H4 (cell line): ENCODE measurements around the gene SELENOS. TPM values are rescaled to one million over a fixed set of nuclear protein-coding genes. Genes with fewer than 3 reads are reported as not detected.
"Not testable (repeated sequence)": the region's sequence is repeated elsewhere in the genome, so short reads cannot be mapped to it uniquely, and the experiment has no call there.

Source experiments
- DNase-seq: peaks from one replicate; pipeline ENCODE4 v3.0.0-alpha.2; 2015; ENCODE audit warnings: low spot score
- total RNA-seq: library from RNA; depleted of rRNA; stranded (reverse); fragments of >200 nt; shearing (Covaris generic); gene quantifications from 2 replicates; pipeline ENCODE4 v1.2.3, GENCODE V29; 2014

Gene SELENOS
- total RNA-seq, 1 experiment from 2014 or later, result 68.3 TPM

GRCh38 chr15:101310161-101310480, 32.8 kb upstream of the SELENOS start:
- no peak for DNase-seq

GRCh38 chr15:101309436-101310160, 32.3 kb upstream of the SELENOS start:
- no peak for DNase-seq

GRCh38 chr15:101308604-101309435, 31.5 kb upstream of the SELENOS start:
- DNase-seq, result no peak

GRCh38 chr15:101307897-101308603, 30.8 kb upstream of the SELENOS start:
- no peak for DNase-seq

- no peak for DNase-seq
Observed at GRCh38 chr15:101307048-101307896, 30.0 kb upstream of the SELENOS start.

- DNase-seq, result no peak
Observed at GRCh38 chr15:101306341-101307047, 29.2 kb upstream of the SELENOS start.

- no peak for DNase-seq
Observed at GRCh38 chr15:101305820-101306255, 28.6 kb upstream of the SELENOS start.

- no peak for DNase-seq
Observed at GRCh38 chr15:101303408-101303807, 26.1 kb upstream of the SELENOS start.

- DNase-seq, result no peak
Observed at GRCh38 chr15:101296418-101297405, 19.4 kb upstream of the SELENOS start.

GRCh38 chr15:101295607-101296161, 18.4 kb upstream of the SELENOS start:
- no peak for DNase-seq

GRCh38 chr15:101294731-101295606, 17.7 kb upstream of the SELENOS start, which contains the start of gene SNRPA1:
Gene SNRPA1 (minus strand): TSS chr15:101295248. CDS start chr15:101295178, 70 bp downstream.
- DNase-seq, result peak; percentile 93

- DNase-seq, result no peak
Observed at GRCh38 chr15:101293122-101293521, 15.8 kb upstream of the SELENOS start.

- no peak for DNase-seq
Observed at GRCh38 chr15:101288905-101289513, 11.7 kb upstream of the SELENOS start.

- DNase-seq, result not testable (repeated sequence)
Observed at GRCh38 chr15:101287342-101287741, 10.1 kb upstream of the SELENOS start.

- no peak for DNase-seq
Observed at GRCh38 chr15:101286471-101287114, 9.3 kb upstream of the SELENOS start.

GRCh38 chr15:101283931-101284330, 6.6 kb upstream of the SELENOS start:
- no peak for DNase-seq

- DNase-seq, result no peak
Observed at GRCh38 chr15:101280007-101280406, 2.7 kb upstream of the SELENOS start.
